GM19328 (cell line): ENCODE data around the gene JUP.

Experiments used
- ATAC-seq: cut with Tn5 transposase; IDR thresholded peaks from one replicate; pipeline ENCODE4 v1.9.1; 2021; ENCODE audit warnings: mild to moderate bottlenecking, moderate library complexity; ENCODE audit not compliant: unreplicated experiment

Gene JUP

DNA sequence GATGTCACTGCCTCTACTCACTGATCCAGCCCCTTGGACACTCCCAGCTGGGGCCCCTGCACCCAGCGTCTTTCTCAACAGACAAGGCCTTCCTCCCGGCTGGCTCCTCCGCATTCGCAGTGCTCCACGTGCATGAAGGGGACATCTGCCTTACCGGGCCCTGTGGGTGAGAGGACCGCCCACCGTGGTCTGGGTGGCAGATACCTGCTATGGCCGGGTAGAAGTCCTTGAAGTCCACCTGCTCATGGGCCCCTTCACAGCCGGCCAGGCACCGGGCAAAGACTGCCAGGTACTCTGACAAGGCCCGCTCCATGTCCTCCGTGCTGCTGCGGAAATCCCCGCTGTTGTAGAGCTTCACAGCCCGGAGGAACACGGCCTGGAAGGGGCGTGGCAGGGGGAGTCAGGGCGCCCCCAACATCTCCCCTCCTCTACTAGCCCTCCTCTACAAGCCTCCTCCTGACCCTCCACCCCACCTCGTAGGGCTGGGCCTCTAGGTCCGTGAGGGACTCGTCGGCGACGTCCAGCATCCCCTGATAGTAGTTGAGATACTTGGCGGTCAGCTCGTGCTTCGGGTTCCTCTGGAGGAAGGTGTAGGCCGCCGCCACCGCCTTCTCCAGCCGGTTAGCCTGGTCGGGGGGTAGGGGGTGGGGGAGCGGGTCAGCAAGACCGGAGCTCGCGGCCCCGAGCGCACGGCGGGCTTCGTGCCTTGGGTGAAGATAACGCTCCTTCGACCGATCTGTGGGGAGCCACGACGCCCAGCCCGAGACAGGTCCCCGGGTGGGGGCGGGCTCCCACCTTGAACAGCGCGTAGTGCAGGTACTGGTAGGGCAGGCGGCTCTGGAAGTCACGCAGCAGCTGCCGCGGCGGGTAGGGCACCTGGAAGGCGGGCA is 24.4 kb upstream of the JUP start:
- ATAC-seq: no peak

DNA sequence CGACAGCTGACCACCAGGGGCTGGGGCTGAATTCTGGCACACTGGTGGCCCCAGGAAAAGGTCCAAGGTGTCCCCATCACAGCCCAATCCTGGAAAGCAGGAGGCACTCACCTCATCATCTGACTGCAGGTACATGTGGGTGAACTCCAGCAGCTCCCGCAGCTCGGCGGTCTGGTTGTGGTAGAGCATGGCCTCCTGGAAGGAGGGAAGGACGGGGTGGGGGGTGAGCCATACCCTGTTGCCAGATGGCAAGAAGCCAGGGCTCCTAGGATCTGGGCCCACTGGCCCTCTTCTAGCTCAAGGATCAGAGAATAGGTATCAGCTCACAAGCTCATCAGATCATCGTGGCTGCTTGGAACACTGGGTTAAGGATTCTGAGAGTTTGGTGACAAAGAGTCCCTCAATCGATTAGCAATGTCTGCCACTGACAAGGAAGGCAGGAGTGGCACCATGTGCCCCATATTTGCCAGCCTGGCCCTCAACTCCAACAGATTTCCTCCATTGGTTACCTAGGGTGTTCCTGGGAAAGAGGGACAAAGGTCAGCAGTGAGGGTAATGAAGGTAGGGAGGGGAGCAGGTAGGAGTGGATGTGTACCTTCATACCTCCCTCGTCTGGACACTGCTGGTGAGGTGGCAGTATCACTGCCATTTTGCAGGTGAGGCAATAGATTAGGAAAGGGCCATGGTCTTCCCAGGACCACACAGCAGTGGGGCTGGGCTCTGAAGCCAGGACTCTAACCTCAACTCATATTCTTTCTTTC is 20.4 kb upstream of the JUP start:
- no peak for ATAC-seq

DNA sequence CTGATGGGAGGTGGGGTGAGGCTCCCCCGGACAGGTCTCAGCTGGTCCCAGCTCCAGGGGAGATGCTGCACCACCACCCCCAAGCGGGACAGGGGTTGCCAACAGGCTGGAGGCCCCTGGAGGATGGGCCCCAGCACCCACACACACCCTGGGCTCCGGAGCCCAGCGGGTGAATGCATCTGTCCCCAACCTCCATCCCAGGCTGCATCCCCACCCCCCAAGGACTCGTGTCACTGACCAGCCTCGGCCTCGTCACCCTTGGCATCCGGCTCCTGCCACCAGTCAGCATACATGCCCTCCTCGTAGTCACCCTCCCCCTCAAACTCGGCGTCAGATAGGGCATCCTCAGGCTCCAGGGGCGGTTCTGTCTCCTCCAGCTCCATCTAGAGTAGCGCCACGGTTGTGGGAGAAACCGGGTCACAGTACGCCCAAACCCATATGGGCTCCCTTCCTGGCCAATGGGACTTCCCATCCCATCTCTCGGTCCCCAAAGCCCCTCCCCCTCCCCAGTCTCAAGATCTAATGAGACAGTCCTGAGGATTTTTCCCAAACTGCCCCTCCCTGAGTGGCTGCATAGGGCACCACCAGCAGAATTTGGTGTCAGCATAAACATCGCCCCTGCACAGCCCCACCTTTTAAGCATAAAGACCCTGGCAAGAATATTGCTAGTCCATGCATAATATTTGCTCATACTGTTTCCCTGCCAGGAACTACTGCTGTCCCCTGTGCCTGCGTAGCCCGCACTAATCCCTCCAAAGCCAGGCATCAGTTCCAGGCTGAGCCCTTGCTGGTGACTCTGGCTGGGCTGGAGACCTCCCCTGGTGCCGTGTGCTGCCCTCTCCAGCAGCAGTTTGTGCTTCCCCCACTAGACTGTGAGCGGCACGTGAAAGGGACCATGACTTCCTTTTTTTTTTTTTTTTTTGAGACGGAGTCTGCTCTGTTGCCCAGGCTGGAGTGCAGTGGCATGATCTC is 16.8 kb upstream of the JUP start:
- ATAC-seq: no peak

DNA sequence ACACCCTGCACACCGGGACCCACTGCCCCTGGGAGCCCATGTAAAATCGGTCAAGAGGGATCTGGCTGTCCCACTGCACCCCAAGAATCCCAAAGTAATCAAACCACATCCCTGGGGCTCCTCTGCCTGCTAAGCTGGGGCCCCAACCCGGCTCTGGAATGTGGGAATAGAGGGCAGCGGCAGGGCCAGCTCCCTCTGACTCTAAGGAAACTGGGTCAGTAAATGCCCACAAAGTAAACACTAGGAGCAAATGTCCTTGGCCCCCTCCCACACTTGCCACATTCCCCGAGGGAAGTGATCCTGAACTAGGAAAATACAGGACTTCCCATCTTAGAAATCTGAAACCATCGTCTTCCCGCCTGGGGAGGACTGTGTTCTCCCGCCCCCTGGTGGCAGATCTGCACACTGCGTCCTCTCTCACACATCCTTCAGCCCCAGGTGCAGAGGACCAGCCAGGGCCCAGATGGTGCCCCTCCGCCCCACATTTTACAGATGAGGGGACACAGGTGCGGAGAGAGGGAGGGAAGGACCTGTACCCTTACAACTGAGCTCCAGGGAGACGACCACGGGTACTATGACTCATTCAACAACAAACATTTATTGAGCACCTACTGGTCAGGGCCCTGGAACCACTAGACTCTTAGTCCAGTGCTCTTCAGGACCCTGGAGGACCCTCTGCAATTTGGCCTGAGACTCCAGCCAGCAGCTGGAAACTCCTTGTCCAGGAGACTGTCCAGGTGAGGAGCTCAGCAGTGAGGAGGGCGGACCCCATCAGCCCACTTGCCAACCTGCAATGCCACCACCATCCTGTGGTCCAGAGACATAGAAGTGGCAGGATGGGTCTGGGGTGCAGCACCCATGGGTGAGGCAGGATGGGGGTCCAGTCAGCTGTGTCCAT is 15.1 kb upstream of the JUP start:
- ATAC-seq: no peak

DNA sequence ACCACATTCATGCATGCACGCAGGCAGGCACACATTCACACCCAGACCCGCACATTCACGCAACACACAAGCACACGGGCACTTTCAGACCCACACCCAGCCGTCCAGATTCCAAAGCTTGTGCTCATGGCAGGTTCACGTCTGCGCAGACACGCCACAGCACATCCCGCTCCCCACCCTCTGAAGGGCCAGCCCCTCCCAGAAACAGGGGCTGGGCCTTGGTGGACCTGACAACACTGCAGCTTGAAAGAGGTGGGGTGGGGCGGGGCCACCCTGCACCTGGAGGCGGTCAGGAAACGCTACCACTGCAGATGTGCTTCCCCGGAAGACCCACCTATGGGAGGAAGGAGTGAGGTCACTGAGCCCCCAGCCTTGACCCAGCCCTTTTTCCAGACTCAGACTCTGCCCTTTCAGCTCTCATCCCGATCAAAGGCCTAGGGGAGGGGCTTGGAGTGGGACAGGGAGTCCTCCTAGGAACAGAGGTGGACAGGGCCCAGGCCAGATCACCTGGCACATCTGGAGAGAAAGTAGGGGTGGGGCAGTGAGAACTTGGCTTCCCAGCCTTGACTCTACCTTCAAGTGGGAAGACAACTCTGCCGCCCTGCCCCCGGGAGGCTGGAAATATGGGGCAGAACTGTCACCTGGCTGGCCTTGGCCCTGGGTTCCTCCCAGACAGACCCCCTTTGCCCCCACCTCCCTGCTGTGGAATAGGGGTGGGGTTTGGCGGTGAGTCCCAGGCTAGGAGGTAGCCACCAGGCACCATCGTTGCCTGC is 14.3 kb upstream of the JUP start:
- no peak for ATAC-seq

DNA sequence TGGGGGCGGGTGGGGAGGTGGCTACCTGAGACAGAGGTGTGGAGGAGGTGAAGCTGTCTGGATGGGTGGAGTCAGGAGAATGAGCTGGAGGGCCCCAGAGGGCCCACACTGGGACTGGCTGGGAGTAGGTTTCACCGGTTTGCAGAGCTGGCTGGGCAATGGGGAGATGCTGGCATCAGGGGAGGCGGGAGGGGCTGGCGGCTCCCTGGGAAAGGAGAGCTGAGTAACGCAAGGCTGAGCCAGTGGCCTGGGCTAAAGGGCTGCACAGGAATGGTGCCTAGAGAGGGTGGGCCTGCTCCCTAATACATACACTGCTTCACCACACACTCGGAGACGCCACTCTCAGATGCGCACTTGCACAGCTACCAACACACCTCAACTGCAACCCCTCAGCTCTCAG is 12.9 kb upstream of the JUP start:
- ATAC-seq: no peak

DNA sequence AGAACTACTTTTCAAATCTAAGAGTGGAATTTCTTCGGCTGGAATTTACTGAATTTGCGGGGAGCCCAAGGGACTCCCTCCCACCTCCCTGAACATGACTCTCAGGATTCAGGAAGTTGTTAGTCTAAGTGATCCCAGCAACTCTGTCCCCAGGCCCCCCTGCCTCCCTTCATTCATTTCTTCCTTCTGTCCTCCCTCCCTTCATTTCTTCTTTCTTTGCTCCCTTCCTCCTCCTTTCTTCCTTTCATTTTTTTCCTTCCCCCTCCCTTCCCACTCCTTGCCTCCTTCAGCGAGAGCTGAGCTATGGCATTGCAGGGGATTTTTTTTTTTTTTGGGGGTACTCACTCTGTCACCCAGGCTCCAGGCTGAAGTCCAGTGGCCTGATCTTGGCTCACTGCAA is 10.9 kb upstream of the JUP start:
- no peak for ATAC-seq

DNA sequence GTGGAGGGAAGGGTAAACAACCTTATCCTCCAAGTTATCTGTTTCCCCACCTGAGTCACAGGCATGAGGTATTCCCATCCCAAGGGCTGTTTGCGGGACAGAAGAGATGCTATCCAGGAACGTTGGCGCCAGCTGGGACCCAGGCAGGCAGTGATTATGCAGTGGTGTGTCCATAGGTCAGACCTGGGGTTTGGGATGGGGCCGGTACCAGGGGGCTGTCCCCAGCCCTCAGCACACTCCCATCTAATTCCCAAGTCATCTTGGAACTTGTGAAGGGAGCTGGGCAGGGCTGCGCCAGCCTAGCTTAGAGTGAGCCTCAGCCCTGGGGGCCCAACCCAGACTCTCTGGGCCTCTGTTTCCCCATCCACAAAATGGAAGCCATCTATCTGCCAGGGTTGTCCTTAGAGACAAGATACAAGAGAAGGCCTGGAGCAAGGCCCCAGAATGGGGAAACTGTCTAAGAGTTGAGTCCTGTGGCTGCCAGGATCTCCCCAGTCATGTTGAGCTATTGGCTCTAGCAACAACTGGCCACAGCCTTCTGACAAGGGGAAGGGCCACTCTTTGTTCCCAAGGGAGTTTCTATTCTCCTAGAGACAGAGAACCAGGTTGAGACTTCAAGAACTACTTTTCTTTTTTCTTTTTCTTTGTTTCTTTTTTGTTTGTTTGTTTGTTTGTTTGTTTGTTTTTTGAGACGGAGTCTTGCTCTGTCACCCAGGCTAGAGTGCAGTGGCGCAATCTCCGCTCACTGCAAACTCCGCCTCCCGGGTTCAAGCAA is 9.8 kb upstream of the JUP start:
- ATAC-seq: no peak

DNA sequence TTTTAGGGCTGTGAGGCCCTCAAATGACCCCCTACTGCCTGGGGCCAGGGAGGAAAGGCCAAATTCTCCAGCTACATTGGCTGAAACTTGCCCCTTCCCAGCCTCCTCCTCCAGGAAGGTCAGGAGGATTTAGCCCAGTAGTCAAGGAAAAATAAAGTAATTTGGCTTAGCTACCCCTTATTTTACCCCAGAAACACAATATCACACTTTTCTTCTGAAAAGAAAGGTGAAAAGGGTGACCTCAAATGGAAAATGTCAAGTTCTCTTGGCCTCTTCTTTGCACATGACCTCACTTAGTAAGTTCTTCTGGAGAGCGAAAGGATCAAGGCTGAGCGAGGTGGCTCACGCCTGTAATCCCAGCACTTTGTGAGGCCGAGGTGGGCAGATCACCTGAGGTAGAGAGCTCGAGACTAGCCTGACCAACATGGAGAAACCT is 8.0 kb upstream of the JUP start:
- no peak for ATAC-seq

DNA sequence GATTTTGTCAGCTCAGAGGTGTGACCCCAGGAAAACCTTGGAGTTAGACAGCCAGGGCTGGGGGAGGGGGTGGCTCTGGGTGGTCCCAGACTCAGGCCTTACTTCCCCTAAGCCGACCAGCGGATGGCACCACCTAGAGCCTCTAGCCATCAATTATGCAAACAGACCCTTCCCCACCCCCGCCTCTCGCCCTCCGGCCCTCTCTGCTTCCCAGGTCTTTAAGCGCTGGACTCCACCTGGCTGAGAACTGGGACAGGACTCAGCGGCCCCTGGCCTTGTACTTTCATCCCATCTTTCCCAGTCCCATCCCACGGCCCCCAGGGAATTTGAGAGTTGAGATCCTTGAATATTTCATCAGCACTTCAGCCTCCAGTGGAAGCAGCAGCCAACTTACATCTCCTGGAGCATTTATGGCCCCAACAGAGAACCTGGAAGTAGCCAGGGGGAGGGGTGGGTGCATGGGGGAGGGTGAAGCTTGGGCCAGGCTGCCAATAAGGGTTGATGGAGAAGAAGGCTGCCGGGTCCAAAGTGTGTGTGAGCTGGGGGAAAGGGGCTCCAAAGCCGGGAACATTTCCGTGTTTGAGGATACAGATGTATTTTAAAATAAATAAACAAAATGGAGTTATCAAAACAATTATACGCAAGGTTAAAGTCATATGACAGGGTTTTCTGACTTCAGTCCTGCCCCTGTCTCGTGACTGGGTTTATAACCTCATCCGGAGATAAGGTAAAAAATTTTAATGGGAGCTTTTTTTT is 7.5 kb upstream of the JUP start:
- ATAC-seq: no peak

DNA sequence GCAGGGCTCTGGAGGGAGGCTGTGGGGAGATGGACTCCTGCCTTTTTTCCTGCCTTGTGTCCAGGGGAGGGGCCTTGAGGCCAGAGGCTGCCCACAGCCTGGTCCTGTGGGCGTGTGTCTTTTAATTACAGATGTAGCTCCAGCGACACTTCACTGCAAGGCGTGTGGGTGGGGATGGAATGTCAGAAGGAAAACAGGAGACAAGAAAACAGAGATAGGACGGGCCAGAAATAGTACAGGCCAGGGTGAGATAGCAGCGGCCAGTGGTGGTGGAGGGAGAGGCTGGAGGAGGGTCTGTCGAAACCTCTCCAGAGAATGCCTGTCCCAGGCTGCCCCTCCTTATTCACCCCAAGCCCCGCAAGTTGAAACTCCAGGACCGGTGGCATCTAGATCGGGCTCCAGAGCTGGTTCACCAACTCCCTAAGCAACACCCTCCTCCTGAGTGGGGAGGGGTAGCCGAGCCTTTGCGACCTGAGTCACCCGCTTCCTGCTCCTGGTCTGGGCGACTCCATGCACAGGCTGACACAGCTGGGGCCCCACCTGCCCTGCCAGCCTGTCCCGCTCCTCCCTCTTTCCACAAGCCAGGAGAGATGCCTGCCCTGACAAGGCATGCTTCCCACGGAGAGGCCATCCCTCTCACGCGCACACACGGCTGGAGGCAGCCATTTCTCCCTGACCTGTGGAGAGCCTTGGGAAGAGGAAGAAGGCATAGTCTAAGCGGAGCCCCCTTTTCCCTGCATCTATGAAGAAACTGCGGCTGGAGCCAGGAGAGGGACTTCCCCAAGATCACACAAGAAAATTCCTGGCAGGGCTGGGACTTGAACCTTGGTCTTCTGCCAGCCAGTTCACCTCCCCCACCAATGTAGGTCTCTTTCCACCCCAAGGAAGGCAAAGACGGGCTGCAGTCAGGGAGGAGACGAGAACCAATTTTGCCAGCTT is 6.6 kb upstream of the JUP start:
- ATAC-seq: no peak

DNA sequence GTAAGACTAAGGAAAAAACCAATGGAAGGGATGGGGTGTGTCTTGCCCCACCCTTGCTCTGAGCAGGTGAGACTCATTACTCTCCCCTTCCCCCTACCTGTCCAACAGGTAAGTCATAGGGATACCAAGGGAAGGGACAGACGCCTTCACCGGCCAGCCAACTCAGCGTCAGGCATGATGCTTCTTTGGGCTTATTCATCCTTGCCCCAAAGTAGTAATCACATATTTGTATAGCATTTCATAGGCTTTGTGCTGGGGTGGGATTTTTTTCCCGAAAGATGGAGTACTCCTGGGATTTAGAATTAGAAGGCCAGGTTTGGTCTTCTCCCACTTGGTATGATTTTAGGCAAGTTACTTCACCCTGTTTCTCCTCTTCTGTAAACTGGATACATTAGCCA is 509 bp upstream of the JUP start:
- no peak for ATAC-seq

DNA sequence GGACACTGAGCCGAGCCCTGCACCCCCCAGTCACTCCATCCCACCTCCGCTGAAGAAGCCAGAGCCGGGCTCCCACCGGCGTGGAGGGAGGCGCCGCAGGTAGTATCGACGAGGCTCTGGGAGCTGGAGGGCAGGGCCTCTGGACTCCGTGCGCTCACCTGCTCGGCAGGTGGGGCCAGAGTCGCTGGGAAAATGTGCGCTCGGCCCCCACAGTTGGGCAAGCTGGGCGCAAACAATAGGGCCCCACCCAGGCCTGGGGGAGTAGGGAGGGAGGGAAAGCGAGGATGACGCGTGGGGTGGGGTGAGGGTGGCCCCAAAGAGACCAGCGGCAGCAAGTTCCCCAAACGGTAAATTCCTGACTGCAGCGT is 668 bp downstream of the JUP start:
- no peak for ATAC-seq

DNA sequence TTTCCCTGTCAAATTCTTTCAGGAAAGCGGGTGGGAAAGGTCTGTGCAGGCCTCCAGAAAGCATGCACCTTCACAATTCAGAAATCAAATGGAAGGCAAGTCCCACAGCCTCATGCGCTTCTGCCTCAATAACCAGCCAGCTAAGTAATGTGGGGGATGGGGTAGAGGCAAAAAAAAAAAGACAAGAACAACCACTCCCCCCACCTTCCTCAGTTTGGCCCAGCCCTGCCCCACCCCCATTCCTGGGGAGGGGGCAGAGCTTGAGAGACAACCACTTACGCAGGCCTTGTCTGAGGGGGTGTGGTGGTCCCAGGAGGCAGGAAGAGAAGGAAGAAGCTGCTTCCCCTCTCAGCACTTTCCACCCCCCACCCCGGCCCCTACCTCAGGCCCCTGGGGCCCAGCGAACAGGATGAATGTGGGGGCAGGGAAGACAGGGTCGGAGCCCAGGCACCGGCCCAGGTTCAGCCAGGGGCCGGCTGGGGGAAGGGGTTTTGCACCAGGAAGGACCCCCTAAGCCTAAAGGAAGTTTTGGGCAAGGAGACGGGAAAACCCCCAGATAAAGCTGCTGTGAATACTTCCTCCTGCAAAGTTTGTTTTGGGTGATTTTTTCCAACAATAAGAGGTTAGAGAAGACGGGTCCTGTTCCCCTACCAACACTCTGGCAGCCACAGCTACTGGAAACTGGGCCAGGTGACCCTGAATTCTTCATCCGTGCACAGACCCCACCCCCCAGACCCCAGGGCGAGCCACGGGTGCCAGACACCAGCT is 1.2 kb downstream of the JUP start:
- ATAC-seq: no peak

DNA sequence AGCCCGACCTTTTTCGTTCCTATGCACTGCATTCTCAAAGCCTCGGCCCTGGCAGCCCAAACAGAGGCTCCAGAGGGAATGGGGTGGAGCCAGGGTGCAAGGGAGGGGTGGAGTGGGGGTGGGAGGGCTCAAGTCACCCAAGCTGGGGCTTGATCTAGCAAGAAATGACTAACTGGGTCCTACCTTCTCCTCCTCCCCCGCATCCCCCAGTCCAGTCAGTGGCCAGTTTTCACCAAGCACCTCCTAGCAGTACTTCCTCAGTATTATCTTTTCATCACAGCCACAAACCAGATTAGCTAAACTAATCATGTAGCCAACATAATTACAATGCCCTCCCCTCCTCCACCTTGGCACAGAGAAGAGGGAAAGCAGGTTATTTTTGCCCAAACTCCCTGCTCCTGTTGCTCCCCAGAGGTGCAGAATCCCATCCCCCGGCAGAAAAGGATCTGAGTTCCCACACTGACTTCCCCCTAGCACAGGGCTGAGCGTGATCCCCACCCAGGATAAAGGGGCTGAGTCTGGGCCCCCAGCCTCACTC is 2.2 kb downstream of the JUP start:
- ATAC-seq: no peak

DNA sequence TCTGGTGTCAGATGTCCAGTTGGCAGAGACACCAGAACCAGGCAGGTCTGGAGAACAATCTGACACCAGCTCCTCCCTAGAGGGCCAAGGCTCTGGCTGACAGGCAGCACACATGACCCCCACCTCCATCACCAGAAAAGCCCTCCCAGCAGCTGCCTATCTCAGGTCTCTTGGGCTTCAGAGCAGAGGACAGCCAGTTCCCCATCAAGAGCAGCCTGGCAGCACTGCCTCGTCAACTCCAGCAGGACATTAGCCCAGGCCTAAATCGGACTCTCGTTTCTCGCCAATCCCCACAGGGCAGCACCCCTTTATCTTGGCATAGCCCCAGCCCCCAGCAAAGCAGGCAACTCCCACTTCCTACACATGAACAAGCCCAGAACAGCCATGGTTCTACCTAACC is 4.4 kb downstream of the JUP start:
- no peak for ATAC-seq
